HG02840 (cell line): ENCODE data around the gene COX8A.

Experiments
- ATAC-seq: cut with Tn5 transposase; IDR thresholded peaks from one replicate; pipeline ENCODE4 v1.9.1; 2021; ENCODE audit warnings: mild to moderate bottlenecking, moderate library complexity, moderate number of reproducible peaks; ENCODE audit not compliant: unreplicated experiment, low FRiP score

The COX8A gene

GRCh38 chr11:64018310-64018709 is 43.9 kb downstream of the COX8A start:
- no peak for ATAC-seq

DNA sequence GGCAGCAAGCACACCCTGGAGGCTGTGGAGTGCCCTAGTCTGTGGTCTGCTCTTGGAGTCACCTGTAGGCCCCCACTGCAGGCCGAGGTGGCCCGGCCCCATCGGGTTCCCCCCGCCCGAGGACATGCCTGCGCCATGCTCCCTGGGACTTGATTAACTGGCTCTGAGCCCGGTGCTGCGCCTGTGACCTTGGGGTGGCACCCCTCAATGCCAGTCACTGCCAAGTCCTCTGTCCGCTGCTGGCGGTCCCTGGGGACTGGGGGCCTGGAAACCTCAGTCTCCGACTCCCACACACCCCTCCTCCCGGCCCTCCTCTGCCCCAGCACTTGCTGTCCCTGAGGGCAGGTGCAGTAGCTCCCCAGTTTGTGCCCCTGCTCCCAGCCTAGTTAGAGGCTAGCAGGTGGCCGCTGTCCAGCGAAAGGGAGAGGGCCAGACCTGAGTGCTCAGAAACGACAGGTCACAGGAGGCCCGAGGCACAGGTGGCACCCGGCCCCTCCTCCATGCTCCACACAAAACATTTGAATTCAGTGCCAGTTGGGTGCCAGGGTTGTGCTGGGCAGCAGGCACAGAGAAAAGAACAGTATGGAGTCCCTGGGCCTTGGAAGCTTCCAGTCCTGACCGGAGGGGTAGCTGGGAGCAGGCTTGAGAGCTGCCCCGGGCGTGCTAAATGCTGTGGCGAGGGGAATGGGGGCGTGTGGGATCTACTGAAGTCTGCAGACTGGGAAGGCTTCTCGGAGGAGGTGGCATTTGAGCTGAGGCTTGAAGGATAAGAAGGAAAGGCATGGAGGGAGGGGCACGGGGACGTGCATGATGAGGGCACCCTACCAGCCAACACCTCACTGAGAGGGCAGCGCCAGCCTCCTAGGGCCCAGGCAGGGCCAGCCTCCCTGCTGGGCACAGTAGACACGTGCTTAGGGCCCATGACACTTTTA is 45.0 kb downstream of the COX8A start:
- ATAC-seq, result no peak

DNA sequence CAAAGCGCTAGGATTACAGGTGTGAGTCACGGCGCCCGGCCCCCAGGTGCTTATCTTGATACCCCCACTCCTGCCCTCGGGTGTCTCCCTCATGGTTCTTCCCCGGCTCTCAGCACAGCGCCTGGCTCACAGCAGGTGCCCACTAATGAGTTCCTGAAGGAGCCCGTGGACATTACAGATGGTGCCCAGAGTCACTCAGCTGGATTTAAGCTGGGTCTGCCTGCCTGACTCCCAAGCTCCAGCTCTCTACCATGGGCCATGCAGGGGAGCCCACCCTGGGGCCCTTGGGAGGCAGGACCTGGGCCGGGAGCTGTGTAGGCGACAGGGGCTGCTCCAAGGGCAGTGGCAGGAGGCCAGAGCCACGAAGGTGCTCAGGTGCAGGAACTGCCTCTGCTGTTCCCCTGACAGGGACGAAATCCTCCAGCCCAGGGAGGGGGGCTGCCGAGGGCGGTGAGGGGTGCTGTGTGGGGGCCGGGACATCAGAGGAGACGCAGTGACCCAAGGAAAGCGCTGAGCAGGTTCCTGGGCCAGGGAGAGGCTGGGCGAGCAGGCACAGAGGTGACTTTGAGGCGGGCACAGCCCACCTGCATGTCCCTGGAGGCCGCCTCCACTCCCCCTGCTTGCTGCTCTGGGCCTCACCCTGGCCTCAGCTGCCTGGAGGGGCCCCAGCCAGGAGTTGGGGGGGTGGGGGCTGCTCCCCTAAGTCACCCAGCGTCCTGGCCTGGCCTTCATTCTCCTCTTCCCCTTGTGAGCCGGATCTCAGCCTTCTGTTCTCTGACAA is 46.7 kb downstream of the COX8A start:
- ATAC-seq, result no peak

DNA sequence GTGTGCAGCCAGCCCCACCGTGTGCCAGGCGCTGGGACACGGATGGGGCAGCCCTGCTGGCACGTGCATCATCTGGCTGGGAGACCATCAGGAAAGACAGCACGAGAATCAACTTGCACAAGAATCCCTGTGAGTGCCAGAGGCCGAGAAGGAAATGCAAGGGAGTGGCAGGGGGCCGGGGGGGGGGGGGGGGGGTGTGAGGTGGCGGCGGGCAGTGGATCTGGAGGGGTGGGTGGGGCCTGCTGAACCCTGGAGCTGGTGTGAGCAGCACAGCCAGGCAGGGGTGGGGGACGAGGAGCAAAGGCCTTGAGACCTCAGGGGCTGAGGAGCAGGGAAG is 47.3 kb downstream of the COX8A start:
- ATAC-seq, result no peak

DNA sequence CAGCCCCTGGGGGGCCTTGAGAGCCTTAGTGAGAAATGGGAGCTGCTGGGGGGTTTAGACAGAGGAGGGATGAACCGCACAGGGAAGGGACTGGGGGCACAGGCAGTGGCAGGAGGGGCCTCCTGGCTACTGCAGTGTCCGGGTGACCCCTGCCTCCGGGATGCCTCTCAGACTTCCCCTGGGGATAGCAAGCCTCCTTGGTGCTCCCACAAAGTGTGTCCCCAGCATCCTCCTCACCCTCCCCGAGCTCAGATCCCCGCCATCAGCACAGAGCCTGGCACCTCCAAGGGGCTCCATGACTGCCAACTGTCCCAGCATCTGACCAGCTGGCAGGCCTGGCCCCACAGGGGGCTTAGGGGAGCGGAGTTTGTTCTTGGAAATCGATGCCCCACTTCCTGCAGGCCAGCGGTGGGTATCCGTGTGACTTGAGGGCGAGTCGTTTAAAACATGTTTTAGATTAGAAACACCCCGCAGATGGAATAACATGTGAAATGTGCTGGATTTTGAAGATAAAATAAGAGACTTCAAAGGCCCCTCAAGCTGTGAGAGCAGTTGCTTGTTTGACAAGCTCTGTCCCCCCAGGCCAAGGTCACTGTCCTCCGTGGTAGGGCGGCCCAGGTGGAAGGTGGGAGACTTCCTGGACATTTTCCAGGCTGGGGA is 47.8 kb downstream of the COX8A start:
- ATAC-seq, result no peak

- no peak for ATAC-seq
Measured at GRCh38 chr11:64023712-64024710, 49.6 kb downstream of the COX8A start.

GRCh38 chr11:64025205-64025604 is 50.8 kb downstream of the COX8A start:
- ATAC-seq, result no peak
